Smooth muscle cell (in vitro differentiated cells): Measurements from ENCODE around the gene LGALS9B. TPM values are rescaled to one million over a fixed set of nuclear protein-coding genes. Genes with fewer than 3 reads are reported as not detected.
"Not testable (repeated sequence)": the region's sequence is repeated elsewhere in the genome, so short reads cannot be mapped to it uniquely, and the experiment has no call there.

Experiments
- DNase-seq: peaks from one replicate; lab custom pipeline; 2025; ENCODE audit not compliant: unreplicated experiment; lab: John Stamatoyannopoulos, UW
- H2AFZ ChIP-seq: fragments of 200-600 bp; sonication (generic); 2 replicates; pipeline ENCODE4 v1.6.0; 2016; ENCODE audit warnings: antibody characterized with exemption, low read depth, mild to moderate bottlenecking
- H3F3A ChIP-seq: fragments of 200-600 bp; sonication (generic); 2 replicates; pipeline ENCODE4 v1.6.0; 2017; ENCODE audit warnings: antibody characterized with exemption, low read depth
- H3K27ac ChIP-seq: fragments of 200-600 bp; sonication (generic); 2 replicates; pipeline ENCODE4 v1.5.1; 2016; ENCODE audit warnings: low read depth, mild to moderate bottlenecking
- H3K27me3 ChIP-seq: fragments of 200-600 bp; sonication (generic); 2 replicates; pipeline ENCODE4 v1.6.1; 2016; ENCODE audit warnings: low read depth, mild to moderate bottlenecking
- H3K36me3 ChIP-seq: fragments of 200-600 bp; sonication (generic); 2 replicates; pipeline ENCODE4 v1.5.1; 2016; ENCODE audit warnings: low read depth
- H3K4me1 ChIP-seq: fragments of 200-600 bp; sonication (generic); 2 replicates; pipeline ENCODE4 v1.5.1; 2016; ENCODE audit warnings: low read depth
- H3K4me2 ChIP-seq: fragments of 200-600 bp; sonication (generic); 2 replicates; pipeline ENCODE4 v1.6.0; 2016; ENCODE audit warnings: mild to moderate bottlenecking
- H3K4me3 ChIP-seq: fragments of 200-600 bp; sonication (generic); 2 replicates; pipeline ENCODE4 v1.5.1; 2016; ENCODE audit warnings: mild to moderate bottlenecking
- H3K79me2 ChIP-seq: fragments of 200-600 bp; sonication (generic); 2 replicates; pipeline ENCODE4 v1.6.0; 2016; ENCODE audit warnings: low read depth, mild to moderate bottlenecking
- H3K9ac ChIP-seq: fragments of 200-600 bp; sonication (generic); 2 replicates; pipeline ENCODE4 v1.6.0; 2016; ENCODE audit warnings: low read depth
- H3K9me3 ChIP-seq: fragments of 200-600 bp; sonication (generic); replicated peaks from 2 replicates; pipeline ENCODE4 v1.5.1; 2016; ENCODE audit warnings: low read depth
- H4K20me1 ChIP-seq: fragments of 200-600 bp; sonication (generic); 2 replicates; pipeline ENCODE4 v1.6.0; 2016; ENCODE audit warnings: low read depth
- WGBS: methylation state at CpG from one replicate; pipeline ENCODE4 v1.1.7; 2016; ENCODE audit warnings: low lambda C conversion rate; 5-methylcytosine and 5-hydroxymethylcytosine counted together
- polyA plus RNA-seq: library from polyadenylated mRNA; unstranded; fragments of >200 nt; fragmentation: Nextera tagmentation; extraction: Ambion mirVana; gene quantifications from 2 replicates; pipeline ENCODE4 v1.2.1, GENCODE V29; 2016
- total RNA-seq: library from RNA; depleted of rRNA; stranded (reverse); fragments of >200 nt; gene quantifications from 2 replicates; pipeline ENCODE4 v1.2.3, GENCODE V29; 2014

Gene LGALS9B
- total and polyA plus RNA-seq, 2 experiments from 2014 or later, result 0.90 to 1.3 TPM

- not testable (repeated sequence) for H3K9me3 ChIP-seq, DNase-seq, H3K9ac ChIP-seq, H3K4me1 ChIP-seq, H3K27ac ChIP-seq, H3K4me2 ChIP-seq, H3K27me3 ChIP-seq, H3K4me3 ChIP-seq, H3F3A ChIP-seq, H3K79me2 ChIP-seq, H2AFZ ChIP-seq, H3K36me3 ChIP-seq, H4K20me1 ChIP-seq
- WGBS, result 71% methylated on average over 1 of the region's 5 CpGs
Observed at GRCh38 chr17:20422826-20423225, 44.5 kb downstream of the LGALS9B start.

GRCh38 chr17:20418838-20419237 is 48.5 kb downstream of the LGALS9B start:
- H3K4me1 ChIP-seq, H3F3A ChIP-seq, H3K4me2 ChIP-seq, H3K79me2 ChIP-seq, DNase-seq, H2AFZ ChIP-seq, H3K9me3 ChIP-seq, H3K4me3 ChIP-seq, H3K27ac ChIP-seq, H3K36me3 ChIP-seq, H4K20me1 ChIP-seq, H3K9ac ChIP-seq, H3K27me3 ChIP-seq: not testable (repeated sequence)
- WGBS, result 84% methylated on average over 6 of the region's 8 CpGs

- H3K4me1 ChIP-seq, H3K27ac ChIP-seq, H3K4me2 ChIP-seq, H3K79me2 ChIP-seq, DNase-seq, H3F3A ChIP-seq, H4K20me1 ChIP-seq, H3K36me3 ChIP-seq, H3K4me3 ChIP-seq, H3K27me3 ChIP-seq, H3K9me3 ChIP-seq, H2AFZ ChIP-seq, H3K9ac ChIP-seq: not testable (repeated sequence)
- WGBS, result 80% methylated on average over 7 of the region's 7 CpGs
Observed at GRCh38 chr17:20417492-20418080, 49.8 kb downstream of the LGALS9B start.

- H3K36me3 ChIP-seq, DNase-seq, H3K4me3 ChIP-seq, H3K9ac ChIP-seq, H3K4me2 ChIP-seq, H2AFZ ChIP-seq, H3K27ac ChIP-seq, H3K27me3 ChIP-seq, H3F3A ChIP-seq, H3K9me3 ChIP-seq, H3K79me2 ChIP-seq, H3K4me1 ChIP-seq, H4K20me1 ChIP-seq: not testable (repeated sequence)
- 84% methylated on average over 8 of the region's 8 CpGs for whole genome bisulfite sequencing
Observed at GRCh38 chr17:20416381-20416911, 50.9 kb downstream of the LGALS9B start.

GRCh38 chr17:20415479-20415878 is 51.9 kb downstream of the LGALS9B start:
- not testable (repeated sequence) for H3K27ac ChIP-seq, H3K27me3 ChIP-seq, H2AFZ ChIP-seq, H3K4me3 ChIP-seq, H3K79me2 ChIP-seq, H3K9me3 ChIP-seq, H3K4me1 ChIP-seq, H3K36me3 ChIP-seq, DNase-seq, H3K4me2 ChIP-seq, H4K20me1 ChIP-seq, H3K9ac ChIP-seq, H3F3A ChIP-seq
- WGBS, result no CpG with 5 or more reads among the region's 5 CpGs

GRCh38 chr17:20401306-20402022 is 65.9 kb downstream of the LGALS9B start:
- H3K9me3 ChIP-seq, H3K79me2 ChIP-seq, H3K36me3 ChIP-seq, H3K4me3 ChIP-seq, DNase-seq, H3K9ac ChIP-seq, H3K27ac ChIP-seq, H2AFZ ChIP-seq, H4K20me1 ChIP-seq, H3K4me1 ChIP-seq, H3K27me3 ChIP-seq, H3F3A ChIP-seq, H3K4me2 ChIP-seq: not testable (repeated sequence)
- 88% methylated on average over 2 of the region's 5 CpGs for WGBS

GRCh38 chr17:20400559-20401305 is 66.6 kb downstream of the LGALS9B start:
- not testable (repeated sequence) for H3K27ac ChIP-seq, H2AFZ ChIP-seq, DNase-seq, H3K4me1 ChIP-seq, H3K79me2 ChIP-seq, H3F3A ChIP-seq, H3K4me2 ChIP-seq, H3K27me3 ChIP-seq, H3K9me3 ChIP-seq, H4K20me1 ChIP-seq, H3K36me3 ChIP-seq, H3K4me3 ChIP-seq, H3K9ac ChIP-seq
- WGBS, result 70% methylated on average over 6 of the region's 8 CpGs
